PC-3 (cell line): ENCODE results near the gene PABPC3.

Experiments
- CTCF ChIP-seq: fragments of 300-600 bp; sonication (generic); conservative IDR thresholded peaks from 2 replicates; pipeline ENCODE4 v1.5.1; 2017; ENCODE audit warnings: antibody characterized with exemption, low read depth, mild to moderate bottlenecking, low read length
- EZH2 ChIP-seq: fragments of 300-600 bp; sonication (generic); IDR thresholded peaks from one replicate; pipeline ENCODE4 v1.6.1; 2017; ENCODE audit warnings: antibody characterized with exemption, mild to moderate bottlenecking, low read length; ENCODE audit not compliant: unreplicated experiment
- EZH2phosphoT487 ChIP-seq: fragments of 300-600 bp; sonication (generic); IDR thresholded peaks from 2 replicates; pipeline ENCODE4 v1.6.1; 2018; ENCODE audit warnings: mild to moderate bottlenecking, antibody characterized with exemption, low read length, borderline replicate concordance

- TF ChIP-seq CTCF (no peak), EZH2phosphoT487 (no peak), EZH2 (no peak)
These were observed 48.9 kb upstream of the PABPC3 start for GRCh38 chr13:25046985-25047511.
